ENCODE measurements around the gene TIMM10.
A peak's percentile ranks its signal among the peaks of the same experiment; 100 is the strongest.

TIMM10 gene

DNA sequence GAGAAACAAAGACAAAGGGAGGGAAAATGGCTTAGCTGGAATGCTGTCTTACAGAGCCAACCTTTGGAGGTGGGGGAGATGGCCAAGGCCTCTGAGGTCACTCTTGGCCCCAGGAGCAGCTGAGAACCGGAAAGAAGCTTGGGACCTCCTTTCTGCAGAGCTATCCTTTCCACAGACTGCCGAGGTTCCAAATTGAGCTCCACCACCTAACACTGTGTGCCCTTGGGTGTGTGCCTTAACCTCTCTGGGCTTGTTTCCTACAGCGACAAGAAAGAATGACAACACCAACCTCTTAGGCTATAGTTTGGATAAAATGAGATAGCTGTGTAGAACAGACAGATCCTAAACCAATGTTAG lies 47.0 kb downstream of the TIMM10 start:
- no peak for DNase-seq (ENCODE audit: low read depth in 1 of 2, low spot score in 1 of 2)
- TF ChIP-seq JUND (IDR thresholded peaks at IDR 0.05; ENCODE audit: low read depth) = no peak
- in situ Hi-C loops (cut with HindIII; ENCODE audit: low pct_unique_long_range_greater_than_20kb, low sequenced_read_pairs) = no loop called here

DNA sequence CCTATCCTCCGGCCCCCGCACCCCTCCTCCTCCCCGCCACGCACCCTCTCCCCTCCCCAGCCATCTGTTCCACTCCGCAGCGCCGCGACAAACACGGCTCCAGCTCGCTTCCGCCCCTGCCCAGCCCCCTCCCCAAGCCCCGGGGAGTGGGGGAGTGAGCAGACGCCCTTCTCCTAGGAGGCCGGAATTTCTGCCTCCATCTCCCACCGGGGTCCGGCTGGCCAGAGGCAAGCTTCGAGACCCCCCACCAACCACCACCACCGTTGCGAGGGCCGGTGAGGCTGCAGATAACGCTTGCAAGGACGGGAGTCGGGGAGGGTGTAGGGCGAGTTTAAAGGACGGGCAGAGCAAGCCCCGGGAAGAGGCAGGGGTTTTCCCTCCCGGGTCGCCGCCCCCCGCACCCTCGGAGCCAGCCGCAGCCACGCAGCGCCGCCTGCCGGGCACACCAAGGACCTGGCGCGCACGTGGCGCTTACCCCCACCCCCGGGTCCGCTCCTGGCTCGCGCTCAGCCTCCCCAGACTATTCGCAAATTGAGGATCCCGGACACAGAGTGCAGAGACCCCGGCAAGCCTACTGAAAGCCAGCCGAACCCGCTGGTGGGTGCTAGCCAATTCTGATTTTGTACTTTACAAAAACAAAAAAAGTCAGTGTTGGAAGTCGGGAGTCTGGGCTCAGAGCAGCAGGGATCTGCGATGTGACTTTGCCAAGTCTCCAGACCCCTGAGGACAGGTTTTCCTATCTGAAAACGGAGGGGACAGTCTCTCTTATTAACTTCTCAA lies 47.6 kb downstream of the TIMM10 start:
- DNase-seq (ENCODE audit: low read depth in 1 of 2, low spot score in 1 of 2) = peak in 1 of 2 experiments; percentile 36
- TF ChIP-seq JUND (IDR thresholded peaks at IDR 0.05; ENCODE audit: low read depth) = no peak
- in situ Hi-C loops (cut with HindIII; ENCODE audit: low pct_unique_long_range_greater_than_20kb, low sequenced_read_pairs) = no loop called here

DNA sequence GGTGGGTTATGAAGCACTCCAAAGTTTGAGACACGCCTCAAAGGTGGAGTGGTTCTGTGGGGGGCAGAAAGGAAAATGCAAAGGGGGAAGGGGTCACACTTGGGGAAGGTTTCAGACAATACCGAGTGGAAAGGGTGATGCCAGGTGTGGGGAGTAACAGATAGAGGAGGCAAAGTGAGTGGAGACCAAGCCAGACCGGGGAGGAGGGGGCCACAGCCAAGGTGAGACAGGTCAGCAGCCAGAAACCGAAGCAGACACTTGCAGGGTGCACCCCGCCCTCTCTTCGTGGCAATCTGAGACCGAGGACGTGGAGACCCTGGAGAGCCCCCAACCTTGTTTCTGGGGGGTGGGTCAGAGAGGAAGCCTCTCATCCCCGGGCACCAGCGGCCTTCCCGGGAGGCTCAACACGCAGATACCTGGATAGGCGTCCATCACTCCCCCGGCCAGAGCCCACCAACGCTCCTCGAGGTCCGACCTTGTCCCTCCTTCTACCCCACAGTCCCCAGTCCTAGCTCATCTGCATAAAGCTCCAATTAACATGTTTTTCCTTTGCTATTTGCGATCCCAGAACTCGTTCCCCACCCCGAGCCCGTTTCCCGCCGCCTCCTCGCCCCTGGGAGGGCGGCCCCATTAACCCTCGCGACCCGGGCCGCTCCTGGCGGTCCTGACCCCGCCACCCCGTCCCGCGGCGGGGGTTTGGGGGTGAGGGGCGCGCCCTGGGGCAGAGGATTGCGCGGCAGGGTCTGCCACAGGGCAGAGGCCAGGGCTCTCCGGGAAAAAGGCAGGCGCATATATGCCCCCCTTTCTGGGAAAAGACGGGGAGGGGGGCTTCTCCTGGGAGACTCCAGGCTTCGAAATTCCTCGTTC lies 48.4 kb downstream of the TIMM10 start:
- no peak for DNase-seq (ENCODE audit: low read depth in 1 of 2, low spot score in 1 of 2)
- no peak for TF ChIP-seq JUND (IDR thresholded peaks at IDR 0.05; ENCODE audit: low read depth)
- in situ Hi-C loops (cut with HindIII; ENCODE audit: low pct_unique_long_range_greater_than_20kb, low sequenced_read_pairs) = no loop called here

DNA sequence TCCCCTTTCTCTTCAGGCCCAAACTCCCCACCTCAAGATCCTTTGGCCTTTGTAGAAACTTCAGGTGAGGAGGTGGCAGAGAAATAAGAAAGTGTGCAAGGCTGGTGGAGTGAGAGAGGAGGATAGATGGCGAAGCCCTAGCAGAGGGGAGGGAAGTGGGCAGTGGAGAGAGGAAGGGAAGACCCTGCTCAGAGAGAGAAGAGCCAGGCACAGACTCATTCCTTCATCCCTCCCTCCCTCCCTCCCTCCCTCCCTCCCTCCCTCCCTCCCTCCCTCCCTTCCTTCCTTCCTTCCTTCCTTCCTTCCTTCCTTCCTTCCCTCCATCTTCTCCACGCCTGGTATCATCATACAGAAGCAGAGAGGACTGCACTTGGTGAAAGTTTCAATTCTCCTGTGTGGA lies 49.2 kb downstream of the TIMM10 start:
- in situ Hi-C loops (cut with HindIII; ENCODE audit: low pct_unique_long_range_greater_than_20kb, low sequenced_read_pairs) = no loop called here
- TF ChIP-seq JUND (IDR thresholded peaks at IDR 0.05; ENCODE audit: low read depth) = no peak

DNA sequence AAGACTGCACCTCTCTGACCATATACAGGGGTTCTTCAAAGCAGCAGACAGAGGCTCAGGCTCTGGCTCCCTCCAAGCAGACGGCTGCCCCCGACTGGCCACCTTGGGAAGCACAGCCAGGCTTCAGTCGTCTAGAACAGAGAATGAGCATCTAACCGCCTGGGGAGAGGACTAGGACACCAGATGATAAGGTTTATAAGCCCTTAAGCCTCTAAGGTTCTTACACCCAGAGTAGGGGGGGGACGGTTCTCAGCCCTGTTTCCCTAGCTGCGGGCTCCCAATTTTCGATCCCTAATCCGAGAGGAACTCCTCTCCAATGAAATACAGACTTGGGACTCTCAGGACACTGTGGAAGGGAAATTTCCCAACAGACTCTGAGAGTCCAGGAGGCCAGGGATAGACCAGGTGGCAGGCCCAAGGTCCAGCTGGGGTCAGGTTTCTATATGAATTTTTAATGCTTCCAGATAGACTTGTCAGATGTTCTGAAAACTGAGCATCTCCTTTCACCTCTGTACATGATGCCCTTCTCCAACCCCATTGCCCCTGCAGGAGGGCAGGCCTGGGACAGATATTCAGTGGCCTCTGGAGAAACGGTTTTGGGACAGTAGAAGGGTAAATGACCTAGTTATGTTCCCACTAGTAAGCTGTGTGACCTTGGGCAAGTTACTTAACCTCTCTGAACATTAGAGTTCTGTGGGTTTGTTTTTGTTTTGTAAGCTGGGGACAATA lies 50.0 kb downstream of the TIMM10 start:
- no peak for TF ChIP-seq JUND (IDR thresholded peaks at IDR 0.05; ENCODE audit: low read depth)
- DNase-seq (ENCODE audit: low read depth in 1 of 2, low spot score in 1 of 2) = peak; percentile 78 to 86
- in situ Hi-C loops (cut with HindIII; ENCODE audit: low pct_unique_long_range_greater_than_20kb, low sequenced_read_pairs) = no loop called here

More for the DNA sequence above, 49.2 kb downstream of the TIMM10 start:
- DNase-seq (ENCODE audit: low read depth in 1 of 2, low spot score in 1 of 2) = no peak

DNA sequence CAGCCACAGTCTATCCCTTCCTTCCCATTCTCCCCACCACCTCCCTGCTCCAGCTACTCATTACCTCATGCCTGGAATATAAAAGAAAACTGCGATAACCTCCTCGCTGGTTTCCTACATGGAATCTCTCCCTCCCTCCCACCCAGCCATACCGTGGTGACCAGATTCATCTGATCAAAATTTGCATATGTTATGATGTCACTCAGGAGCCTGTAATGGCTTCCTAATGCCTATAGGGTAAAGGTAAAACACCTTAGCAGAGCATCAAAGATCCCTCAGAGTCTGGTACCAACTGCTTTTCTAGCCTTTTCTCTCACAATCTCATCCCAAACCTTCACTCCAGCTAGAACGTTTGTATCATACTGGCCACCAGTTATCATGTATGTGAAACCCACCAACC lies 50.6 kb downstream of the TIMM10 start:
- no peak for DNase-seq (ENCODE audit: low read depth in 1 of 2, low spot score in 1 of 2)
- TF ChIP-seq JUND (IDR thresholded peaks at IDR 0.05; ENCODE audit: low read depth) = no peak
- in situ Hi-C loops (cut with HindIII; ENCODE audit: low pct_unique_long_range_greater_than_20kb, low sequenced_read_pairs) = no loop called here

DNA sequence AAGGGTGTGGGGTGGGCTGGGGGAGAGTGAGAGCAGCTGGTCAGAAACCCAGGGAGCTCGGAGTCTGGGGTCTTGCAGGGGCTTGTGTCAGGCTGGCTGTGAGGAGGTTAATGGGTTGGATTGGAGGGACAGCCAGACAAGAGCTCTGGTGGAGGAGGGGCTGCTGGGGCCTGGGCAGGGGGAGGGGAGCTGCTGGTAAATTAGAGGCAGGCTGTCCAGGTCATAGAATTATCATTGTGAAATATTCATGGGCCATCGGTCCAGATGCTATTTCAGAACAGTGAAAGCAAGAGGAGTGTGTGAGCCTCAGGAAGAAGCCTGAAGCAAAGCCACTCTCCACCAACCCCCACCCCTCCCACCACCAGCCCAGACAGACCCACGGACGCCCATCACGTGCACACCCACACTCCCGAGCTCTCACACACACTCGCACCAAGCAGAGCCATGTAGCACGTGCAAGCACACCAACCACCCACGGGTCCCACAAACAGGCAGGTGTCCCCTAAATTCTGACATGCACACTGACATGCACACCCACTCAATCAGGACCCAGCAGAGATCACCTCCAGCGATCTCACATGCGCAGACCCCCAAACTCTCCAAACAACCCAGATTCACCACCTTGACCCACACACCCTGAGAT lies 51.4 kb downstream of the TIMM10 start:
- no peak for DNase-seq (ENCODE audit: low read depth in 1 of 2, low spot score in 1 of 2)
- no peak for TF ChIP-seq JUND (IDR thresholded peaks at IDR 0.05; ENCODE audit: low read depth)
- in situ Hi-C loops (cut with HindIII; ENCODE audit: low pct_unique_long_range_greater_than_20kb, low sequenced_read_pairs) = no loop called here
